NOMO-1 treated with DMSO at 0.1 percent for 48 hours (cell line): ENCODE measurements around the gene PIGK.
A peak's percentile ranks its signal among the peaks of the same experiment; 100 is the strongest.

Experiments
- DNase-seq: peaks from one replicate; lab custom pipeline; 2025; ENCODE audit not compliant: unreplicated experiment; lab: John Stamatoyannopoulos, UW

Gene PIGK

DNA sequence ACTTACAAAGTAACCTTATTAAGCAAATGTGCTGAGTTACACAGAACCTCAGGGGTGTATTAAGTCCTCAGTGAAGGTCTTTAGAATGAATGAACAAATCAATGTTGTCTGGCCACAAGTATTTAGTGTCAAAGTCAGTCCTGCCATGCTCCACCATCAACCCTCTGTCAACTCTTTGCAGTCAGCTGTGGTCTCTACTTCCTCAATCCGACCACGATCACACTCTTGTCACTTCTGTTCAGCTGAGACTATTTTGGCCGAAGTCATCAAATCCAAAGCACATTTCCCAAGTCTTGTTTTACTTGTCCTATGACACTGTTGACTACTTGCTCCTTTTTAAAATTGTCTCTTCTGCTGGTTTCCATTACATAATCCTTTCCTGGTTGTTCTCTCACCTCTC is 178.4 kb downstream of the PIGK start:
- DNase-seq, result peak; percentile 58

DNA sequence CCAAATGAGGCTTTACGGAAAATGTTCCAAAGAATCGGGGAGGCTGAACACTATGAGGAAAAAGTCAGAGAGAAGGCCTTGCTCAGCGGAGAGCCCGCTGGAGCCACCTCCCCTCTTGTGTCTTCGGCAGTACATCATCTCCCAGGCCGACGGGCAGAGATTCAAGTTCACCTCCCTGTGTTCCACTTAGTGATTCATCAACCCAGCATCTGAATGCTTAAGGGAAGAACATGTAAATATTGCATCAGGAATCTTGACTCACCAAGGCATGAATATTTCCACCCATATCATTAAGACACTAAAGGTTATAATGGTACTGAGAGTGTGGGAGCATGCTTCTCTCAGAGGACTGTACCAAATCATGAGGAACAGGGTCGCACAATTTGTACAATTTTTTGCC is 179.5 kb downstream of the PIGK start:
- no peak for DNase-seq

DNA sequence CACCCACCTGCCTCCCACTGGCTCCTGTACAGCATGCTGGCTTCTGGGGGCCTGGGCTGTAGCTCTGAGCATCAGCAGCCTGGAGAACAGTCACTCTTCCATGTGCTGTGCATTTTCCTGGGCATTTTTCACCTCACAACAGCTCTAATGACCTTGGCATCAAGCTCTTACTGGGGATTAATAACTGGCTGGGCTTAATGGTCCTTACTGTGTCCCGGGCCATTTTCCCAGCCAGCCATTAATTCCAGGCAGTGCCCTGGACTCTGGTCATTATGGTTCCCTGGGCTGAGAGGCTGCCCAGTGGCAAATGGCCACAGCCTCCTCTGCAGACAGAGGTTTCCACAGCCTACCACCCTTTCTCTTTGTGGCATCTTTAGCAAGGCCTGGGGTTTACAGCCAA is 180.1 kb downstream of the PIGK start:
- DNase-seq, result no peak
